IMR-90 (cell line): Measurements from ENCODE around the gene PTCH1. TPM values are rescaled to one million over a fixed set of nuclear protein-coding genes. Genes with fewer than 3 reads are reported as not detected.

Experiments used
- ATAC-seq: fragments of 200-7000 bp; cut with Tn5 transposase; 2 replicates; pipeline ENCODE4 v1.9.1; 2020; ENCODE audit warnings: low read depth, mild to moderate bottlenecking, moderate library complexity
- BruUV-seq: library from RNA; stranded (reverse); fragments of 400-500 nt; replicated peaks from 2 replicates; lab custom pipeline; 2021; lab: Mats Ljungman, UMichigan
- CTCF ChIA-PET: fragments of 300-600 bp; formaldehyde crosslinking; extraction: SDS; loops from one replicate; lab custom pipeline; 2021; ENCODE audit warnings: antibody characterized with exemption; lab: Yijun Ruan, JAX
- POLR2A ChIA-PET: fragments of 300-600 bp; sonication (Branson Sonifier 250); formaldehyde crosslinking; loops from one replicate; lab custom pipeline; 2022; ENCODE audit warnings: antibody characterized with exemption; ENCODE audit not compliant: unreplicated experiment; lab: Charles Lee
- DNase-seq: peaks from one replicate; pipeline ENCODE4 v3.0.0; 2013
- H2AFZ ChIP-seq: replicated peaks from 2 replicates; pipeline ENCODE3; 2013; ENCODE audit warnings: low read length, mild to moderate bottlenecking; ENCODE audit not compliant: poor library complexity
- H2AK5ac ChIP-seq: 2 replicates; pipeline ENCODE4 v1.6.1; 2013; ENCODE audit warnings: low read depth, low read length, inconsistent platforms
- H2AK9ac ChIP-seq: replicated peaks from 2 replicates; pipeline ENCODE3; 2013; ENCODE audit warnings: mild to moderate bottlenecking, low read depth, low read length, moderate library complexity; ENCODE audit not compliant: poor library complexity
- H2BK120ac ChIP-seq: 2 replicates; pipeline ENCODE4 v1.6.1; 2013; ENCODE audit warnings: low read depth, low read length, inconsistent platforms
- H2BK15ac ChIP-seq: 3 replicates; pipeline ENCODE4 v1.6.1; 2013; ENCODE audit warnings: low read depth, low read length, inconsistent platforms
- H2BK20ac ChIP-seq: 2 replicates; pipeline ENCODE4 v1.6.1; 2013; ENCODE audit warnings: low read depth, mild to moderate bottlenecking, inconsistent platforms, low read length, moderate library complexity
- H2BK5ac ChIP-seq: 2 replicates; pipeline ENCODE4 v1.6.1; 2013; ENCODE audit warnings: mild to moderate bottlenecking, low read depth, low read length, inconsistent platforms; ENCODE audit not compliant: poor library complexity, severe bottlenecking
- H3K14ac ChIP-seq: replicated peaks from 2 replicates; pipeline ENCODE4 v1.6.1; 2013; ENCODE audit warnings: low read depth, low read length, inconsistent platforms
- H3K18ac ChIP-seq: 2 replicates; pipeline ENCODE4 v1.6.1; 2013; ENCODE audit warnings: low read depth, low read length, control low read depth
- H3K23ac ChIP-seq: 2 replicates; pipeline ENCODE4 v1.6.1; 2013; ENCODE audit warnings: low read depth, low read length, inconsistent platforms
- H3K27ac ChIP-seq: 2 replicates; pipeline ENCODE4 v1.5.1; 2013; ENCODE audit warnings: mild to moderate bottlenecking, control low read depth, low read length; ENCODE audit not compliant: insufficient read depth
- H3K27me3 ChIP-seq: 2 replicates; pipeline ENCODE4 v1.6.1; 2013; ENCODE audit warnings: low read length; ENCODE audit not compliant: control insufficient read depth, insufficient read depth
- H3K36me3 ChIP-seq: 2 replicates; pipeline ENCODE4 v1.6.1; 2013; ENCODE audit warnings: low read length, mixed read lengths; ENCODE audit not compliant: control insufficient read depth, insufficient read depth
- H3K4ac ChIP-seq: 2 replicates; pipeline ENCODE4 v1.6.1; 2013; ENCODE audit warnings: low read depth, low read length, inconsistent platforms
- H3K4me1 ChIP-seq: 2 replicates; pipeline ENCODE4 v1.6.1; 2013; ENCODE audit warnings: low read length, mixed read lengths; ENCODE audit not compliant: control insufficient read depth, insufficient read depth
- H3K4me2 ChIP-seq: 2 replicates; pipeline ENCODE4 v1.6.1; 2013; ENCODE audit warnings: low read depth, mild to moderate bottlenecking, control low read depth, low read length, moderate library complexity
- H3K4me3 ChIP-seq: 2 replicates; pipeline ENCODE4 v1.5.1; 2013; ENCODE audit warnings: low read depth, mild to moderate bottlenecking, control low read depth, low read length, moderate library complexity; ENCODE audit not compliant: insufficient read depth
- H3K56ac ChIP-seq: 2 replicates; pipeline ENCODE4 v1.6.1; 2013; ENCODE audit warnings: low read length, inconsistent platforms; ENCODE audit not compliant: insufficient read depth; ENCODE audit errors: extremely low read depth
- H3K79me1 ChIP-seq, 2 experiments: 2 replicates each; pipeline ENCODE4 v1.6.1; 2013; ENCODE audit warnings: low read length in 2 of 2, inconsistent platforms in 1 of 2, low read depth in 1 of 2
- H3K9ac ChIP-seq: 2 replicates; pipeline ENCODE4 v1.6.1; 2013; ENCODE audit warnings: low read depth, low read length, control low read depth
- H3K9me1 ChIP-seq: 2 replicates; pipeline ENCODE4 v1.6.1; 2013; ENCODE audit warnings: low read length, inconsistent platforms; ENCODE audit not compliant: insufficient read depth
- H3K9me3 ChIP-seq: 2 replicates; pipeline ENCODE4 v1.6.1; 2013; ENCODE audit warnings: low read length; ENCODE audit not compliant: control insufficient read depth, insufficient read depth
- H4K20me1 ChIP-seq: 2 replicates; pipeline ENCODE4 v1.6.1; 2013; ENCODE audit warnings: low read length, inconsistent platforms; ENCODE audit not compliant: insufficient read depth
- H4K5ac ChIP-seq: 2 replicates; pipeline ENCODE4 v1.6.1; 2013; ENCODE audit warnings: mild to moderate bottlenecking, low read depth, low read length, control low read depth
- H4K8ac ChIP-seq, 2 experiments: 2 replicates each; pipeline ENCODE4 v1.6.1; 2013; ENCODE audit warnings: low read depth in 2 of 2, low read length in 2 of 2, control low read depth in 1 of 2, inconsistent platforms in 1 of 2
- H4K91ac ChIP-seq: 2 replicates; pipeline ENCODE4 v1.6.1; 2013; ENCODE audit warnings: low read depth, low read length, inconsistent platforms; ENCODE audit not compliant: insufficient read depth
- FOS ChIP-seq: fragments of 150-350 bp; IDR thresholded peaks from 2 replicates; pipeline ENCODE4 v1.6.1; 2016; ENCODE audit warnings: low read depth, low read length
- MAZ ChIP-seq: IDR thresholded peaks from 2 replicates; pipeline ENCODE4 v1.6.1; 2012; ENCODE audit warnings: low read depth, mild to moderate bottlenecking, low read length, improper control_type of control experiment, moderate library complexity, borderline replicate concordance
- RAD21 ChIP-seq: IDR thresholded peaks from 2 replicates; pipeline ENCODE4 v1.6.1; 2012; ENCODE audit warnings: low read length, improper control_type of control experiment
- RCOR1 ChIP-seq: IDR thresholded peaks from 2 replicates; pipeline ENCODE4 v1.6.1; 2012; ENCODE audit warnings: mild to moderate bottlenecking, low read length, improper control_type of control experiment; ENCODE audit not compliant: insufficient replicate concordance
- RFX5 ChIP-seq: IDR thresholded peaks from 2 replicates; pipeline ENCODE4 v1.8.0; 2012; ENCODE audit warnings: low read depth, mild to moderate bottlenecking, low read length, moderate library complexity
- WGBS, 2 experiments: methylation state at CpG; one replicate each; pipeline versions ENCODE4 v1.1.5 to v1.1.7; 2013; ENCODE audit warnings: missing lambda C conversion rate in 2 of 2; ENCODE audit not compliant: insufficient read length in 1 of 2; ENCODE audit errors: extremely low coverage in 2 of 2; 5-methylcytosine and 5-hydroxymethylcytosine counted together
- dilution Hi-C: fragments of 300-500 bp; cut with HindIII; formaldehyde crosslinking; loops from one replicate; pipeline ENCODE4 v1.14.3; 2018; ENCODE audit warnings: low sequenced_read_pairs; ENCODE audit not compliant: unreplicated experiment
- in situ Hi-C: fragments of 300-500 bp; cut with MboI; formaldehyde crosslinking; loops from 3 replicates; pipeline ENCODE4 v1.14.3; 2019; ENCODE audit warnings: low sequenced_read_pairs, inconsistent platforms, mixed read lengths
- intact Hi-C: fragments of 100-400 bp; cut with micrococcal nuclease; formaldehyde crosslinking; loops from 2 replicates; pipeline ENCODE4 v1.10.0; 2022
- polyA plus RNA-seq, 3 experiments: library from polyadenylated mRNA; depleted of rRNA; stranded (reverse); fragments of >200 nt; gene quantifications; 2 replicates each; pipeline ENCODE4 v1.2.3, GENCODE V29; 2012; ENCODE audit warnings: low replicate concordance in 1 of 3
- total RNA-seq: library from RNA; depleted of rRNA; stranded (reverse); fragments of >200 nt; gene quantifications from 2 replicates; pipeline ENCODE4 v1.2.3, GENCODE V29; 2012

Gene PTCH1
- total and polyA plus RNA-seq, 2 of the 4 experiments (the other 2 are of a cell fraction): 4.1 to 5.0 TPM

GRCh38 chr9:95529910-95530309, 13.1 kb upstream of the PTCH1 start:
- H2AFZ ChIP-seq: no peak overlapping the region
- H3K56ac ChIP-seq: no peak overlapping the region
- no peak overlapping the region for H3K18ac ChIP-seq
- no peaks in the 10 kb centered on the region for H4K20me1 ChIP-seq
- H3K4ac ChIP-seq: no peak overlapping the region
- no peaks in the 10 kb centered on the region for H3K9me1 ChIP-seq
- no peak overlapping the region for H2BK120ac ChIP-seq
- no peak overlapping the region for H2BK5ac ChIP-seq
- no peak overlapping the region for H2BK20ac ChIP-seq
- H2AK5ac ChIP-seq: no peak overlapping the region
- no peak overlapping the region for H3K23ac ChIP-seq
- ChIA-PET POLR2A (no interaction called here), CTCF (no interaction called here)
- in situ Hi-C loops (no loop called here), dilution Hi-C loops (no loop called here), intact Hi-C loops (no loop called here)
- no CpG with 5 or more reads among the region's 1 CpG for WGBS, 2 experiments
- H4K8ac ChIP-seq: no peak overlapping the region
- H3K14ac ChIP-seq: no peak overlapping the region
- H3K27ac ChIP-seq: no peak overlapping the region
- H3K4me3 ChIP-seq: no peak overlapping the region
- H4K91ac ChIP-seq: no peak overlapping the region
- BruUV-seq: no TSS peak
- H2AK9ac ChIP-seq: no peak overlapping the region
- ATAC-seq (no peak), DNase-seq (no peak)
- no peaks in the 10 kb centered on the region for H3K36me3 ChIP-seq
- H3K27me3 ChIP-seq: peaks cover 19% of the 10 kb centered on the region
- H3K4me2 ChIP-seq: no peak overlapping the region
- H3K4me1 ChIP-seq: no peaks in the 10 kb centered on the region
- H4K5ac ChIP-seq: no peak overlapping the region
- H2BK15ac ChIP-seq: no peak overlapping the region
- no peaks in the 10 kb centered on the region for H3K79me1 ChIP-seq
- no peak for TF ChIP-seq RFX5
- TF ChIP-seq RCOR1: no peak
- no peak for TF ChIP-seq MAZ
- no peak for TF ChIP-seq RAD21
- no peak for TF ChIP-seq FOS
- H3K9me3 ChIP-seq: no peaks in the 10 kb centered on the region
- no peak overlapping the region for H3K9ac ChIP-seq
